ENCODE results near the gene OVCH1. TPM values are rescaled to one million over a fixed set of nuclear protein-coding genes. Genes with fewer than 3 reads are reported as not detected.
A peak's percentile ranks its signal among the peaks of the same experiment; 100 is the strongest.
"Not testable (repeated sequence)": the region's sequence is repeated elsewhere in the genome, so short reads cannot be mapped to it uniquely, and the experiment has no call there.

Gene OVCH1
- total RNA-seq, 1 experiment from 2014 or later = not detected

DNA sequence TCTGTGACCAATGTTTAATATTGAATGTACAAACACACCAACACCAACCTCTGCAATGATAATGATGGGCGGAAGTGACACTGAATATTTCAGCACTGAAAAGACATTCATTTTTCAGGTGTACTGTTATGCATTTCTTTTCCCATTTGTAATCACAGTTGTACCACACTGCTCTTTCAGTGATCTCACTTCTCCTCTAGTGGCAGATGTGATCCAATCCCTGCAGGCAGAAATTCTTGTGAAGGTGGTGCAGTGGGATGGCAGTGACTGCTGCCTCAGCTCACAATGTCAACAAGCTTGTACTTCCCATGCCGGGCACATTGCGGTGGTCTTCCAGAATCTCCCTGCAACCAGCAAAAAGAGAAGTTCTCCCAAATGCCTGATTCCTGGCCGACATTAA is 93.5 kb downstream of the OVCH1 start:
- DNase-seq (ENCODE audit: low spot score) = no peak

DNA sequence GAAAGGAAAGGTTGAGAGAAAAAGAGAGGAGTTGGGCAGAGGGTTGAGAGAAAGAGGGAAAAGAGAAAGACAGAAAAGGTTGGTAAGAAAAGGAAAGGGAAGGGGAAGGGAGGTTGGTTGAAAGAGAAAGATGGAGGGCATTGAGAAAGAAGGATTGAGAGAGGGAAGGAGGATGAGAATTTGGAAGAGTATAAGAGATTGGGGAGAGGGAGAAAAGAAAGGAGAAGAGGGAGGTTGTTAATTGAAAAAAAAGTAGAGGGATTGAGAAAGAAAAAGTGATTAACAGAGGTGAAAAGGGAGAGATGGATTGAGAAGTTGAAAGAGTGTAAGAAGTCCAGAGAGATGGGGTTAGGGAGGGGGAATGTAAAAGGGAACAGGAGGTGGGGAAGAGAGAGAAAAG is 95.0 kb downstream of the OVCH1 start:
- DNase-seq (ENCODE audit: low spot score) = no peak

DNA sequence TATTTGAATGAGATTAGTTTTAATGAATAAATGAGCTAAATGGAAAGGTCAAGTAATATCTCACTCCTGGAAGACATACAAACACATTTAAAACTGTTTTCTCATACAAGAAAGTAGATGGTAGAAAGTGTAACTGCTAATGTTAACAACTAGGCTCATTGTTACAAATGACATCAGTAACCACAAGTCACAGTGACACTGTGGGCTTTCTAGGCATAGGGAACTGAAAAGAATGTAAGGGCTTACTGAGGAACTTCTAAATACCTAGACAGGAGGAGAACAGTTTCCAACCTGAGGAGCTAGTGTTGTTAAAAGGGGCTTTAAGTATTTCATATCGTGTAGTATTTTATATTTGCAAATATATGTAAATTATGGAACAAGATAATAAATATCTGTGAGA is 99.0 kb downstream of the OVCH1 start:
- no peak for DNase-seq (ENCODE audit: low spot score)

DNA sequence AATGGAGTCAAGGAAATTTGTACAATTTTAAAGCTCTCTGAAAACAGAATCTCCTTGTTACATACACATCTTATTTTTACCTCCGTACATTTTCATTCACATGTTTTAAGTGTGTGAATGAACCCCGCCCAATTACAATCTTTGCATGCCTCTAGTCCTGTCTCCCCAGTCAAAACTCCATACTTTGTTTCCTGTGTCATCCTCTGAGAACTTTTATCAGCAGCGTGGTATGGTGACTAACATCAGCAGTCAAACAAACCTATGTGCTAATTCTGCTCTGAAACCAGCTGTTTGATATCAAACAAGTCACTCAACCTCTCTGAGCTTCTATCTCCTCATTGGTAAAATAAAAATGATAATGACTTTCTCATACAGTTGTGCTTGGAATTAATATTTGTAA is 100.7 kb downstream of the OVCH1 start:
- no peak for DNase-seq (ENCODE audit: low spot score)

DNA sequence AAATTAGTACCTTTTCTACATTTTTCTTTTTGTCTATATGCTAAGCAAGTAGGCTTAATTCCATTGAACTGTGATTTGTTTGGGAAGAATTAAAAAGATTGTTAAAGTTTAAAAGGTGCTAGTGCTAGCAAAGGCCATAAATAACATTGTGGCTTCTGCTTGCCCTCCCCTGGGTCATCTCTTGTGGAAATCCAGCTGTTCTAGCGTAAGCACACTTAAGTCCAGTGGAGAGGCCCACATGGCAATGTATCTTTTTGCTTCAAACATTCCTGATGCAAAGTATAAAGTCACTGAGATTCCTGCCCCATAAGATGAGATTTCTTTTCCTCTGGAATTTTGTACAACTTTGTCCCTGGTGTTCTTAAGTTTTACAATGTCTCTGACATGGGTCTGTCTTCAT is 102.1 kb downstream of the OVCH1 start:
- no peak for DNase-seq (ENCODE audit: low spot score)

DNA sequence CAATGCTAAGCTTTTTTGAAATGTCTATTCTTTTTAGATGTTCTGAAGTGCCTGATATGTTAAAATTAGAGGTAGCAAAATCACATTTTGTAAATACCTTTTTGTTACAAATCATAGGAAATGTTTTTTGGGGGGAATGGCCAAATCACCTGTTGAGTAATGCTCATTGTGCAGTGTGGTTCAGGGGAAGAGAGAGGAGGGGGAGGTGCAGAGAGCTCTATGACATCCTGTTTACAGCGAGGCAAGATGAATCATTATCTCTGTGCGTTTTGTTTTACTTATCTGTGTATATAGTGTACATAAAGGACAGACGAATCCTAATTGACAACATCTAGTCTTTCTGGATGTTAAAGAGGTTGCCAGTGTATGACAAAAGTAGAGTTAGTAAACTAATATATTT is 107.1 kb downstream of the OVCH1 start:
- DNase-seq (ENCODE audit: low spot score) = not testable (repeated sequence)

DNA sequence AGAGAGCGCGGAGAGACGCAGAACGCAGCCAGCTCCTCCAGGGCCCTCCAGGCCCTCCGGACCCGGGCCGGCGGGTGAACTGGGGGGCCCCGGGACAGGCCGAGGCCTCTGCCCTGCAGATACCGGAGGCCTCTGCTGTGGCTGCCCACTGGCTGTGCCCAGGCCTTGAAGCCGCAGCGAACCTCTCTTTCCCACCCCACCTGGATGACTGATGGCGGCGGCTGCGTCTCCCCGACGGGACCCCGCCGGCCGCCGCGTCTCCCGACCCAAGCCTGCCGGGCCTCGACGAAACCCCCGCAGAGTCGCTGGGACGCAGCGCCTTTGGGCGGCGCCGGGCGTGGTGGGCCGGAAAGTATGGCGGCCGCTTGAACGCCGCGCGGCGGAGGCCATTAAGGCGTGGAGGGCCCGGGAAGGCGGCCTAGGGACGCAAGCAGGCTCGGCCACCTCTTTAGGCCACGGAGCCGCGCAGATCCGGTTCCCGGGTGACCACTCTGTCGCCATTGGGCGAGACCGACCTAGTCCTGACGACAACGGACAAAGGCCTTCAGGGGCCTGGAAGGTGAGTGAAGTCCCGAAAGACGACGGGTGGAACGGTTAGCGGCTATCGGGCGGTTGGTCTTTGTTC is 108.1 kb downstream of the OVCH1 start:
- DNase-seq (ENCODE audit: low spot score) = no peak

DNA sequence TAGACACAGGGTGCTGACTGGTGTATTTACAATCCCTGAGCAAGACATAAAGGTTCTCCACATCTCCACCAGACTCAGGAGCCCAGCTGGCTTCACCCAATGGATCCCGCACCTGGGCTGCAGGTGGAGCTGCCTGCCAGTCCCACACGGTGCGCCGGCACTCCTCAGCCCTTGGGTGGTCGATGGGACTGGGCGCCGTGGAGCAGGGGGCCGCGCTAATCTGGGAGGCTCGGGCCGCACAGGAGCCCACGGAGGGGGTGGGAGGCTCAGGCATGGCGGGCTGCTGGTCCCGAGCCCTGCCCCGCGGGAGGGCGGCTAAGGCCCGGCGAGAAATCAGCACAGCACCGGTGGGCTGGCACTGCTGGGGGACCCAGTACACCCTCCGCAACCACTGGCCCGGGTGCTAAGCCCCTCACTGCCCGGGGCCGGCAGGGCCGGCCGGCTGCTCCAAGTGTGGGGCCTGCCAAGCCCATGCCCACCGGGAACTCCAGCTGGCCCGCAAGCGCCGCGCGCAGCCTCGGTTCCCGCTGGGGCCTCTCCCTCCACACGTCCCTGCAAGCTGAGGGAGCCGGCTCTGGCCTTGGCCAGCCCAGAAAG is 111.3 kb downstream of the OVCH1 start:
- not testable (repeated sequence) for DNase-seq (ENCODE audit: low spot score)

DNA sequence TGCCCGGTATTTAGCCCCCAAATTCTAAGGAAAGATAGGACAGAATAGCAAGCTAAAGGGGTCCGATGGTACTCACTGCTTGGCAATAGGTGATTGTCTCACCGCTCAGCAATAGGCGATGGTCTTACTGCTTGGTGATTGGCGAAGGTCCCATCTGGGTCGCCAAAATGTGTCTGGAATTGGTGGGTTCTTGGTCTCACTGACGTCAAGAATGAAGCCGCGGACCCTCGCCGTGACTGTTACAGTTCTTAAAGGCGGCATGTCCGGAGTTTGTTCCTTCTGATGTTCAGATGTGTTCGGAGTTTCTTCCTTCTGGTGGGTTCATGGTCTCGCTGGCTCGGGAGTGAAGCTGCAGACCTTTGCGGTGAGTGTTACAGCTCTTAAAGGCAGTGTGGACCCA is 112.3 kb downstream of the OVCH1 start:
- DNase-seq (ENCODE audit: low spot score) = not testable (repeated sequence)

DNA sequence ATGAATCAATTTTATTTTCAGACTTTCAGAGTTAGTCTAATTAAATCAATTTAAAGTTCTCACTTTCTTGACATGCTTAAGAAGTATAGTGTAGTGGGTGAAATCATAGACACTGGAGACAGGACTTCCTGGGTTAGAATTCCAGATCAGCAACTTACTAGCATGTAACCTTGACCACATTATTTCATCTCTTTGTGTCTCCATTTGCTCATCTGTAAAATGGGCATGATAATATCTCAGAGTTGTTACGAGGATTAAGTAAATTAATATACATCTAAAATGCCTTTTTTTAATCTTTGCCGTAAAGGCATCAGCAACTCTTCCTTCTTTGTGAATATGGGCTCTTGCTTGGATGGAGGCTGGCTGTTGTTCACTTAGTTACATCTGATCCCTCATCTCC is 115.2 kb downstream of the OVCH1 start:
- DNase-seq (ENCODE audit: low spot score) = no peak

DNA sequence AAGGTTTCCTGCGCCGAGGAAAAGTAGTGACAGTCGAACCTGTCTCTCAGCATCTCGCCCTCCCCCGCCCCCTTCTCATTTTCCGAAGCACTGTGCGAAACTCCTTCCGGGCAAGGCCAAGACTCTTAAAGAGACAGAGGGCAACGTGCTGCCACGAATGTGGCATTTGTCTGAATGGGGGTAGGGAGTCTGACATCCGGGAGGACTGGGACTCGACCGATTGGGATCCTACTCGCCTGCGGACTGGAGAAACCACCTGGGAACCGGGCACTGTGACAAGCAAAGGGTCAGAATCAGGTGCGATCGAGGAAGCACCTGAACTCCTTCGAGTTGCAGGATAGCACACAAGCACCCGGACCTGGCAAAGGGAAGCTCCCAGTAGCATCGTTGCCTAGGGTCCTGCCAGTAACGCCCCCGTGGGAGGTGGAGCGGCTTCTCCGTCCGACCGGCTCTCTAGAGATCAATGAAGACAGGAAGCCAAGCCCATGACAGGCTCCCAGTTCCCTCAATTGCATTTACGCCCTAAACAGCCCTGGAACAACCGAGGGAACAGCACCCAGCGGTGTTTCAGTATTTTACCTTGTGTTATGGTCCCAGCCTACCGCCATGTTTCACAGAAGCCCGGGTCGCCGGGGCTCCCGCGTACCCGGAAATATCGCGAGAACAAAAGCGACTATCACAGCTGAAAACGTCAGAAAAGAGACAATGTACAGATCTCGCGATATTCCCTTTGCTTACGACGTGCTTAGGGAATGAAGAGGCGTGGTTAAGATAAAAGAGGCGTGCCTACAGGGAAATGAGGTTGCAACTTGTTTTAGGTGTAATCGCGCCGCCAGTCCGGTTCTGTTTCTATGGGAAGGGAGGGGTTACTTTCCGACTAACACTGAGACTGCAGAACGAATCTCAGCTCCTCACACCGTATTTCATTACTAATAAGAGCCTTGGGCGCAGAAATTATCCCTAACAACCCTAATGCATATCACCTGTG is 116.7 kb downstream of the OVCH1 start, which contains the start of gene ERGIC2:
Gene ERGIC2, minus strand, starts transcription at position 637 of the 988 bp plus-strand sequence. CDS start 9,539 bp downstream, outside the sequence.
- peak; percentile 98 for DNase-seq (ENCODE audit: low spot score)

Other genes with a start within 250 kb of the OVCH1 start
- 109 and 117 TPM in 2 replicates for gene ERGIC2, start 116.5 kb downstream of the OVCH1 start, total RNA-seq (2014; rRNA removed; shearing (Covaris generic))